ENCODE data around the gene CHRNA9. TPM values are rescaled to one million over a fixed set of nuclear protein-coding genes. Genes with fewer than 3 reads are reported as not detected.

CHRNA9 gene
- total RNA-seq, 6 experiments from 2014 or later, result not detected

- no peak for DNase-seq
- Mint-ChIP-seq H3K9me3 (peaks cover 14% of the 10 kb centered on the region), H3K27me3 (ENCODE audit: insufficient read depth) (peaks cover 13% of the 10 kb centered on the region), H3K4me1 (ENCODE audit: low read depth) (no peaks in the 10 kb centered on the region), H3K4me3 (no peak overlapping the region), H3K27ac (no peak overlapping the region), H3K36me3 (ENCODE audit: low read depth) (peaks cover 14% of the 10 kb centered on the region)
- TF ChIP-seq, protein P1, sequence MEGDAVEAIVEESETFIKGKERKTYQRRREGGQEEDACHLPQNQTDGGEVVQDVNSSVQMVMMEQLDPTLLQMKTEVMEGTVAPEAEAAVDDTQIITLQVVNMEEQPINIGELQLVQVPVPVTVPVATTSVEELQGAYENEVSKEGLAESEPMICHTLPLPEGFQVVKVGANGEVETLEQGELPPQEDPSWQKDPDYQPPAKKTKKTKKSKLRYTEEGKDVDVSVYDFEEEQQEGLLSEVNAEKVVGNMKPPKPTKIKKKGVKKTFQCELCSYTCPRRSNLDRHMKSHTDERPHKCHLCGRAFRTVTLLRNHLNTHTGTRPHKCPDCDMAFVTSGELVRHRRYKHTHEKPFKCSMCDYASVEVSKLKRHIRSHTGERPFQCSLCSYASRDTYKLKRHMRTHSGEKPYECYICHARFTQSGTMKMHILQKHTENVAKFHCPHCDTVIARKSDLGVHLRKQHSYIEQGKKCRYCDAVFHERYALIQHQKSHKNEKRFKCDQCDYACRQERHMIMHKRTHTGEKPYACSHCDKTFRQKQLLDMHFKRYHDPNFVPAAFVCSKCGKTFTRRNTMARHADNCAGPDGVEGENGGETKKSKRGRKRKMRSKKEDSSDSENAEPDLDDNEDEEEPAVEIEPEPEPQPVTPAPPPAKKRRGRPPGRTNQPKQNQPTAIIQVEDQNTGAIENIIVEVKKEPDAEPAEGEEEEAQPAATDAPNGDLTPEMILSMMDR (IDR thresholded peaks at IDR 0.05), result no peak
Measured at GRCh38 chr4:40357738-40358137, 22.6 kb downstream of the CHRNA9 start.

- peaks cover 12% of the 10 kb centered on the region for H3K27me3 Mint-ChIP-seq (ENCODE audit: insufficient read depth)
- H3K36me3 Mint-ChIP-seq (ENCODE audit: low read depth), result peaks cover 14% of the 10 kb centered on the region
- H3K4me1 Mint-ChIP-seq (ENCODE audit: low read depth), result no peaks in the 10 kb centered on the region
- DNase-seq, result no peak
- H3K4me3 Mint-ChIP-seq, result no peak overlapping the region
- H3K27ac Mint-ChIP-seq, result no peak overlapping the region
- TF ChIP-seq, protein P1 (IDR thresholded peaks at IDR 0.05), result no peak
- peaks cover 14% of the 10 kb centered on the region for H3K9me3 Mint-ChIP-seq
Measured at GRCh38 chr4:40361338-40361737, 26.2 kb downstream of the CHRNA9 start.

- Mint-ChIP-seq H3K4me1 (ENCODE audit: low read depth) (no peaks in the 10 kb centered on the region; the same call in 1 of the 2 replicates), H3K27me3 (ENCODE audit: insufficient read depth) (peaks cover 10% of the 10 kb centered on the region)
Measured at GRCh38 chr4:40363382-40363920, 28.3 kb downstream of the CHRNA9 start.

GRCh38 chr4:40363945-40364344 lies 28.8 kb downstream of the CHRNA9 start:
- no peak overlapping the region for H3K27ac Mint-ChIP-seq

More at GRCh38 chr4:40363382-40363920, 28.3 kb downstream of the CHRNA9 start:
- Mint-ChIP-seq H3K9me3 (peaks cover 14% of the 10 kb centered on the region), H3K4me3 (no peak overlapping the region), H3K36me3 (ENCODE audit: low read depth) (peaks cover 14% of the 10 kb centered on the region), H3K27ac (no peak overlapping the region)
- TF ChIP-seq, protein P1 (IDR thresholded peaks at IDR 0.05), result no peak
- no peak for DNase-seq

GRCh38 chr4:40365766-40366165 lies 30.6 kb downstream of the CHRNA9 start:
- no peak for DNase-seq
- peaks cover 14% of the 10 kb centered on the region for H3K27me3 Mint-ChIP-seq (ENCODE audit: insufficient read depth)
- H3K4me3 Mint-ChIP-seq, result no peak overlapping the region
- peaks cover 7% of the 10 kb centered on the region for H3K36me3 Mint-ChIP-seq (ENCODE audit: low read depth)
- H3K9me3 Mint-ChIP-seq, result peaks cover 9% of the 10 kb centered on the region
- TF ChIP-seq, protein P1 (IDR thresholded peaks at IDR 0.05), result no peak
- no peak overlapping the region for H3K27ac Mint-ChIP-seq
- H3K4me1 Mint-ChIP-seq (ENCODE audit: low read depth), result no peaks in the 10 kb centered on the region; the same call in 1 of the 2 replicates

More at GRCh38 chr4:40363945-40364344, 28.8 kb downstream of the CHRNA9 start:
- no peak for DNase-seq
- TF ChIP-seq, protein P1 (IDR thresholded peaks at IDR 0.05), result no peak
- H3K27me3 Mint-ChIP-seq (ENCODE audit: insufficient read depth), result peaks cover 10% of the 10 kb centered on the region
- peaks cover 14% of the 10 kb centered on the region for H3K9me3 Mint-ChIP-seq
- H3K4me1 Mint-ChIP-seq (ENCODE audit: low read depth), result no peaks in the 10 kb centered on the region; the same call in 1 of the 2 replicates
- H3K36me3 Mint-ChIP-seq (ENCODE audit: low read depth), result peaks cover 14% of the 10 kb centered on the region
- no peak overlapping the region for H3K4me3 Mint-ChIP-seq

Data from HFFc6 (cell line).